HG03097 (cell line): ENCODE data around the gene GIPR.
A peak's percentile ranks its signal among the peaks of the same experiment; 100 is the strongest.
"Not testable (repeated sequence)": the region's sequence is repeated elsewhere in the genome, so short reads cannot be mapped to it uniquely, and the experiment has no call there.

Experiments
- ATAC-seq: cut with Tn5 transposase; IDR thresholded peaks from one replicate; pipeline ENCODE4 v1.9.1; 2021; ENCODE audit not compliant: unreplicated experiment, low FRiP score

Gene GIPR

DNA sequence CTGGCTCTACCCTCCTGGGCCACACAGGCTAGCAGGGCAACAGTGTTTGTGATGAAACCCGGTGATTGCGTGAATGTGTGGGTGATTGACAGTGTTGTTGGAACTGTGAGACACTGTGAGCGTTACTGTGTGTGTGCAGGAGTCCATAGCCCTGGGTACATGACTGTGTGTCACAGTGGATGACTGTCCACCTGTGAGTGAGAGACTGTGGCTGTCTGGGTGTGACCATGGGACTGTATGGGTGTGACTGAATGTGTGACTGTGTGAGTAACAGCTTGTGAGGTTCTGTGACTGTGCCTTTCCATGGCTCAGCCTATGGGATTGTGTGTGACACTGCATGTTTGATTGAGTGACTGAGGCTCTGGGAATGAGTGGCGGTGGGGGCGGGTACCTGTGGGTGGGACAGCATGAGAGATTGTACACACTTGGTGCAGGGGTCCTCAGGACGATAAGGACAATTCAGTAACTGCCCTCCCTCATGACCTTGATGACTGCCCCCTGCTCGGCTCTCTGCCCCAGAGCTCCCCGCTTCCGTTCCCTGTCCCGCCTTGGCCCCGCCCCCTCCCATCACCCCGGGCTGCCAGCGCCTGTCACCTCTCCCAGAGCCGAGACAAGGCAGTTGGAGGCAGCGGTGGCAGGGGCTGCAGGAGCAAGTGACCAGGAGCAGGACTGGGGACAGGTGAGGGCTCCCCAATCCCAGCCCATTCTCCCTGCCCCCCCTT is at the start of gene GIPR:
GIPR (plus strand) TSS at position 602 of the 722 bp plus-strand sequence. CDS start 1,300 bp downstream, outside the sequence.
- no peak for ATAC-seq

- ATAC-seq: no peak
Measured at GRCh38 chr19:45621389-45621788, 46.6 kb upstream of the GIPR start.

DNA sequence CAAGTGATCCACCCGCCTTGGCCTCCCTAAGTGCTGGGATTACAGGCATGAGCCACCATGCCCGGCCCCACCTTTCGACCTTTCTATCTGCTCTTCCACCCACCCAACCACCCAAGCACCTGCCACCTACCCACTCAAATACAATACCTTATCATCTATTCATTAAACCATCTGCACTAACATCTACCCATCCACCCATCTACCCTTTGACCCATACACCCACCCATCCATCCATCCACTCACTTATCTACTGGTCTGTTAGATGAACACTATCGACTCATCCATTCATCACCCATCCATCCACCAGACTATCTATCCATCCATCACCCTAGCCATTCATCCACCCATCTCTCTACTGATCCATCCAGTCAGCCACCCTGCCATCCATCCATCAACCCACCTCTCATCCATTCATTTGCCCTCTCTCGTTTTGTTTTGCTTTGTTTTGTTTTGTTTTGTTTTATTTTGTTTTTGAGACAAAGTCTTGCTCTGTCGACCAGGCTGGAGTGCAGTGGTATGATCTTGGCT is 46.0 kb upstream of the GIPR start:
- ATAC-seq: no peak

DNA sequence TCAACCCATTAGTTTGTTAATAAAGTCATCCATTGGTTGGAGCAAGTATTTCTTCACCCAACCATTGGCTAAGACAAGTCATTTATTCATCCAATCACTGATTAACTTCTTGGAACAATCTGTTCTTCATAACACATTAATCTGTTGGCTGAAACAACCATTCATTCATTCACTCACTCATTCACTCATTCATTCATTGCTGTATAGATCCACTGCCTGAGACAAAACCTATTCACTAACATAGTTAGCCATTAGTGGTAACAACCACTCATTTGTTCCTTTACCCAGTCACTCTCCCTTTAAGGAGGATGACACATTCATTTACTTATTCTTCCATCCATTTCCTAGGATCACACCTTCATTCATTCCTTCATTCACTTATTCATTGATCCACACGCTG is 44.0 kb upstream of the GIPR start:
- no peak for ATAC-seq

DNA sequence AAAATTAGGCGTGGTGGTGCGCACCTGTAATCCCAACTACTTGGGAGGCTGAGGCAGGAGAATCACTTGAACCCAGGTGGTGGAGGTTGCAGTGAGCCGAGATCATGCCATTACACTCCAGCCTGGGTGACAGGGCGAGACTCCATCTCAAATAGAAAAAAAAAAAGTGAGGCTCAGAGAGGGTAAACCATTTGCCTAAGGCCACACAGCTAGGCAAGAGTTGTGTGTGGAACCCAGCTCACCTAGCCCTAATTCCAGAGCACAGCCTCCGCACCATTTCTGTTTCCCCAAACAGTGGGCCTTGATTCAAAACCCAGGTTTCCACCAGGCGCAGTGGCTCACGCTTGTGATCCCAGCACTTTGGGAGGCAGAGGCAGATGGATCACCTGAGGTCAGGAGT is 39.8 kb upstream of the GIPR start:
- ATAC-seq: not testable (repeated sequence)

DNA sequence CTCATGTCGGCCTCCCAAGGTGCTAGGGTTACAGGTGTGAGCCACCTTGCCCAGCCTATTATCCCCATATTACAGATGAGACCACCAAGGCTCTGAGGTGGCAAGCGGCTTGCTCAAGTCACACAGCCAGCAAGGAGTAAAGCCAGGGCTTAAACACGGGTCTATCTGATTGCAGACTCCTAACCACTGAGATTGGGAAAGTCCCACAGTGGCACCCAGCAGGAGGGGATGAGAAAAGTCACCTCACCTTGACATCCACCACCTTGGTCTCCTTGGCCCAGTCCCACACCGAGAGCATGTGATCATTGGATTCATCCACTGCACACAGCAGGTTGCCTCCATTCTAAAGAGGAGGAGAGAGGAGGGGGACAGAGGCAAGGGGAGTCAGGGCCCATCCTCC is 38.3 kb upstream of the GIPR start:
- no peak for ATAC-seq

DNA sequence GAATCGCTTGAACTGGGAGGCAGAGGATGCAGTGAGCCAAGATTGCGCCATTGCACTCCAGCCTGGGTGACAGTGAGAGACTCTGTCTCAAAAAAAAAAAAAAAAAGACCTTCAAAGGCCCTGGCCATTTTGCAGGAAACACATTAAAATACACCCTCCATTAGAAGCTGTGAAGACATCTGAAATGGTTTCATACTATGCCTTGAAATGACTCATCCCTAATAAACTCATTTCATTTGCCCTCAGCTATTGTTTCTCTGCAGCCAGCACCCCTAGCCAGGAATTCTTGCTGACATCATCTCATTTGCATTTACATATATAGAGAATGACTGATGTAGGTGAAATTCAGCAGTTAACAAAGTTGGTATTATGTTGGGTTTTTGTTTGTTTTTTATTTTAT is 37.6 kb upstream of the GIPR start:
- ATAC-seq: no peak

- no peak for ATAC-seq
Measured at GRCh38 chr19:45632468-45633196, 35.4 kb upstream of the GIPR start.

GRCh38 chr19:45636275-45636674 is 31.7 kb upstream of the GIPR start:
- no peak for ATAC-seq

- ATAC-seq: no peak
Measured at GRCh38 chr19:45636902-45637301, 31.1 kb upstream of the GIPR start.

DNA sequence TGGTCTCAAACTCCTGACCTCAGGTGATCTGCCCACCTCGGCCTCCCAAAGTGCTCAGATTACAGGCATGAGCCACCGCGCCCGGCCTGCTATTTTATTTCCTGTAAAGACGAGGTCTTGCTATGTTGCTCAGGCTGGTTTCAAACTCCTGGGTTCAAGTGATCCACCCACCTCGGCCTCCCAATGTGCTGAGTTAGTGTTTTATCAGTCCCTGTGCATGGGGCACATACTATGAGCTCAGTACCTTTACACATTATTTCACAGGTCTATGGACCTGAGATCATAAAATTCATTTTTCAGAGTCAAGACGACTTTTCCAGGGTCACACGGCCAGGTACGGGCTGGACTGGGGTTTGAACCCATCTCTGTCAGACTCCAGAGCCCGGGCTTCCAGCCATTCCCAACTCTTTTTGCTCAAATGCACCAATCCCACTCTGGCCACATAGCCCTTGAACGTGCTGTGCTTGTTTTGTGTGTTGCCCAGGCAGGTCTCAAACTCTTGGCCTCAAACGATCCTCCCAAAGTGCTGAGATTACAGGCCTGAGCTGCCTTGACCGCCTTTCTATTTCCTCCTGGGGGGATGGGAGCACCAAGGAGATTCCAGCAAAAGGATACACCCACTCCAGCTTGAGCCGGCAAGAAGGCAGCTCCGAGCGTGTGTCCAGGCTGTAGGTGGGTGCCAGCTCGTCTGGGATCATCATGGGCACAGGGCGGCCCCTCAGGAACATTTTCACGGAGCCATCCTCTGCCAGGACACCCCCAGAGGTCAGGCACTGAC is 29.9 kb upstream of the GIPR start:
- ATAC-seq: no peak

DNA sequence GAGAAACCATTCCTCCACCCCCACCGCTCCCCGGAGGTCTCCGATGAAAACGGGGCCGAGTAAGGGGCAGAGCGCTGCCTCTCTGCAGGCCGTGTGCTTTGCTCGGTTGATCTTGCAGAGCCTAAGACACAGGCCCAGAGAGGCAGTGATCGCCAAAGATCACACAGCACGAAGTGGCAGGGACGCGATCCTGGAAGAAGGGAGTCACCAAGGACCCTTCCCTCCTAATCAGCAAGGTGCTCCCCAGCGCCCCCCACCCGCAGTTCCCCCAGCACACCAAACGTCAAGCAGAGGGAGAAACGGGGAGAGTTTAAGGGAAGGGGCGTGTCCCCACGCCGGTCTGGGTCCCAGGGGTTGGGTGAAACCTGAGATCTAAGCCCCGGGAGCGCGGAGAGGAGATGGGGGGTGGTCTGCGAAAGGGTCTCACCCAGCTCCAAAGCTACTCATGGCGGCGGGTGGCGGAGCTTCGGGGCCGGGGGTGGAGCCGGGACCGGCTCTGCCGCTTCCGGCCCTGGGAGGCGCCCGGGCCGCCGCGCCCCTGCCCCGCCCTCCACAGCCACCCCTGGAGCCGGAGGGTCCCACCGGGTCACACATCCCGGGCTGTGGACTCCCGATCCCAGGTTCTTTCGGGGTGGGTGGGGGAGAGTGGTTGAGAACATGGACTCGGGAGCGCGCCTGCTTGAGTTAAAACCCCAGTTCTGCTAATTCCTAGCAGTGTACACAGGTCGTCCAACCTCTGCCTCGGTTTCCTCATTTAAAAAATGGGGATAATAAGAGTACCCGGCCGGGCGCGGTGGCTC is 28.9 kb upstream of the GIPR start, which contains the start of gene EML2:
EML2 (minus strand) TSS at position 468 of the 800 bp plus-strand sequence; CDS start at position 447, 21 bp downstream.
- no peak for ATAC-seq

GRCh38 chr19:45640849-45641273 is 27.2 kb upstream of the GIPR start:
- ATAC-seq: no peak

DNA sequence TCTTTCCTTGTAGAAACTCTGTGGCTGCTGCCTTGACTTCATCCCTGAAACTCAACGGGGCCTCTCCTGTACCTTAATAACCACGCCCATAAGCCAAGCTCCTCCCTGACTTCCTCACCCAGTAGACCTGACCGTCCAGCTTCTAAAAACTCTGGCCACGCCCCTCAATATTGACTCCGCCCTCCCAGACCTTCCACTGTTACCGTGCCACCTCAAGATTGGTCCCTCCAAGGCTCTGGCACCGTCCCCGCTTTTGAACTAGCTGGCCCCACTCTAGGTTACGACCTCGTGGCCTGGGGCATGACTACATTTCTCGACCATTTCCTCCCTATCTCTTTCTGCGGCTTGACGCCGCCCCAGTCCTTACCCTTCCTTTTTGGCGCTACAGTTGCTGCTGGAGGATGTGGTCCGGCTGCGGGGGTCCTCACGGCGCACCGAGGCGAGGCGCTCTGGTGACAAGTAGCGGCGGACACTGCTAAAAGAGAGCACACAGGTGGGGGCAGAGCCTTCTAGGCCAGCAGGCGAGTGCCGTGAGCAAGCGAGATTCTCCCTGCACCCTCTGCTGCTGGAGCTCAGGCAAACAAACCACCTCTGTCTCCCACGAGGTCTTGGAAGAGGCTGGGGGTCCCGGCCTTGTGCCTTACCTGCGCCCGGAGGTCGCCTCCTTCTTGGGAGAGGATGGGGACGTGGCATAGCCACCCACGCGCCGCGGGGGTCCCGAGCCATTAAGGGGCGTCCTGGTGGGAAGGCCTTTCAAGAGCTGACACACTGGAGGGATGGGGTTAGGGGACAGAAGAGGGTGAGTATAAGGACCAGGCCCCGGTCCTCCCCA is 26.5 kb upstream of the GIPR start:
- ATAC-seq: peak; percentile 41

DNA sequence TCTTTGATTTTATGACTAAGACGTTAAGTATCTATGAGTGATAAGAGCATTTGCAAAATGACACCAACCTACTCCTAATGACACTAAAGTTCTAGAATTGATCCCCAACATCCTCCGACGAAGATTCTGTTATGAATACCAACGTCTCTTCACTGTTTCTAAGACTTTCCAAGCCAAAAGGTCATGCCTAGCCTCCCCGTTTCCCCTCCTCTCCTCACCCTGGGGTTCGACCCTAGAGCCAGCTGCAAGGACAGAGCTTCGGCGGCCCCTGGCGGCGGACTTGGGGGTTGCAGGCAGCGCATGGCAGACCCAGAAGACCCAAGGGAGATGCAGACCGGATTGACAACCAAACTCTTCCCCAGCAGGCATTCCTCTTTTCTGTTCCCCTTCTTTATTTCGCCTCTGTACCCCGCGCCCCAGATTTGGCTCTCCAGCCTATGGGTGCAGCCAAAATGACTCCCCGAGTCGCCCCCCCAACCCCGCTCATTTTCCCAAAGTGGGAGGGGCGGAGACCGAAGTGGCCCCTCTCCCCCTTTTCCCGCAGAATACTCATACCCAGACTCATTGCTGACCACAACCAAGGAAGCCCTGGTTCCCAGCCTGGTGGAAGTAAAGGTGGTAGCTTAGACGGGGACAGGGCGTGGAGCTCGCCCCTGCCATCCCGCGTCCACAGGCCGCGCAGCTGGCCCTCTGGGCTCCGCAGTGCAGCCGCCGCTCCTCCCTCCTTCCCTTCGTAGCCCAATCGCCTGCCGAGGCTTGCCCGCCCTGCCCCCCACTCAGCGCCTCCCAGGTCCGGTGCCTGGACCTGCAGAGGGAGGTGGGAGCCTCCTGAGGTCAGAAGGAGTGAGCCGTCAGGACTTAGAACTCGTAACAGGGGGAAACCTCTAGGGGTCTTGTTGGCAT is 24.7 kb upstream of the GIPR start:
- ATAC-seq: no peak

DNA sequence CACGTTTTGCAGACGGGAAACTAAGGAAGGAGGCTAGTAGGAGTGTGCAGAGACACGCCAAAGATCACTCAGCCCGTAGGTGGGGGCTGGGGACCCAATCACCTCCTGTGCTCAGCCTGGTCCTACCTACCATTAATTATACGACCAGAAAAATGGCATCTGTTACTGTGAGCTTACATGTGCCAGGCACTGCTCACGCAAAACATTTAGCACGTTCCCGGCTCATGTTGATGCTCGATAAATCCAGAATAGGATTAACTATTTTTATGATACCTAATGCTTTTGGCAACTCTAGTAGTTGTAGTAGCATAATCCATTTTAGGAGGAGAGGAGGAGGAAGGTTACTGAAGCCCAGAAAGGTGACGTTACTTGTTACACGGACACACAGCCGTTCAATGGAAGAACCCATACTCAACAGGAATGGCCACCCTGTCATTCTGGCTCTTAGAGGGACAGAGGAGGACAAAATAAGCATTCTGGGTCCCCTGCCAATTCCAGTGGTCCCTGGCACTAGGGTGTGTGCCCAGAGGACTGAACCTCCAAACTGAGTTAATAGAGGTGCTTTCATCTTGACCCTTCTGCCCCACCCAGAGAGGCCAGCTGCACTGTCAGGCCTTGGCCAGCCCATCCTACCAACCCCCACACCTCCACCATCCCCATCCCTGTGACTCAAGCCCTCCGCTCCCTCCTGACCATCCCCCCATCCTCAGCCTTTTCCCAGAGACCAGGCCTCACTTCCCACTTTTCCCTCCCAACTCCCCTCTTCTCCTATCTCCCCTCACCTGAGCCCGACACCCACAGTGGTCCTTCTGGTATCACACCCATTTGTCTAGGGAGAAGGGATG is 23.9 kb upstream of the GIPR start:
- ATAC-seq: no peak

GRCh38 chr19:45645068-45645630 is 22.9 kb upstream of the GIPR start:
- no peak for ATAC-seq
